GM21526 (cell line): Measurements from ENCODE around the gene FLT3.
"Not testable (repeated sequence)": the region's sequence is repeated elsewhere in the genome, so short reads cannot be mapped to it uniquely, and the experiment has no call there.

ENCODE experiments used
- ATAC-seq: cut with Tn5 transposase; IDR thresholded peaks from one replicate; pipeline ENCODE4 v1.9.1; 2021; ENCODE audit warnings: moderate library complexity; ENCODE audit not compliant: unreplicated experiment, low FRiP score

Gene FLT3

DNA sequence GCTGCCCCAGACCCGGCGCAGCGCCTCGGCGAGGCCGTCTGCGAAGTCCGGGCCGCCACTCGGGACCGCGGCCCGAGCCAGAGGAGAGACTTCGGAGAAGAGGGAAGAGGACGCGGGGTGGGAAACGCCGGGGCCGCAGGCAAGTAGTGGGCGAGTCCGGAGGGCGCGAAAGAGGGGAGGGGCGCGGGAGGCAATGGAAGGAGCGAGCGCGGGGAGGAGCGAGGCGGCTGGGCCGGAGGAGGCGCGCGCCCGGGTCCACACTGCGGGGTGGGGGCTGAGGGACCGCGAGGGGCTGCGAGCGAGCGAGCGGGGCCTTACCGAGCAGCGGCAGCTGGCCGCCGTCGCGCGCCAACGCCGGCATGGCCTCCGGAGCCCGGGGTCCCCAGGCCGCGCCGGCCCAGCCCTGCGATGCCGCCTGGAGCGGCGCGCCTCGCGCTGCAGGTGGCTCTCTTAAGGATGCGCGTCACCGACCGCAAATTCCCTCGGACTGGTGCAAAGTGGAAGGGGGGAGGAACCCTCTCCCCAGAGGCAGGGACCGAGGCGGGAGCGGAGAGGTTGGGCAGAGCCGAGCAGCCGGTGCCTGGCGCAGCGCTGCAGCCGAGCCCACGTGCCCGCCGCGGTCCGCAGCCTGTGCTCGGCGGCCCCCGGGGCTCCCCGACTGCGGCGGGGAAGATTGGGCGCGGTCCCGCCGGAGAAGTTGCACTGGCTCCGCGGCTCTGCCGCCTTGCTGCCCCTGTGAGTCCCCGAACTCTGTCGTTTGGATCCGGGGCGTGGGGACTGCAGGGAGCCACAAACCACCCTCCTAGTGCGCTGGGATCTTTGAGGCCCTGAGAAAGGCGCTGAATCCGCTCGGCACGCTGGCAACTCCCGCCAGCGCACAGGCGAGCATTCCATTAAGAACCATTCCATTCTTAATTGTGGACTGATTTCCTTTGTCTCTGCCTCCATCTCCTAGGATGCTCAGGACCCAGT is at the start of gene FLT3:
Gene FLT3, minus strand, starts transcription at position 427 of the 972 bp plus-strand sequence. Its CDS starts 66 bp downstream, at position 361.
- ATAC-seq, result no peak

DNA sequence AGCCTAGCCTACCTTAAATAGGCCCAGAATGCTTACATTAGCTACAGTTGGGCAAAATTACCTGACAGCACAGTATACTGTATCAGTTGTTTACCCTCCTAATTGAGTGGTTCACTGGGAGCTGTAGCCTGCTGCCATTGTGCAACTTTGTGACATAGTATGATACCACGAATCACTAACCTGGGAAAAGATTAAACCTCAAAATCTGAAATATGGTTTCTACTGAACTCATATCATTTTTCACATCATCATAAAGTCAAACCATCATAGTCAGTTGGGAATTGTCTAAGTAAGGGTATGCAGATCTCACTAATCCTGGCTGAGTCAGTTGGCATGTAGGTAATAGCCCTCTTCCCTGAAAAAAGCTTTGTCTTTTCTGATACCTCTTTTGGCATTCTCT is 47.1 kb upstream of the FLT3 start:
- ATAC-seq, result no peak

DNA sequence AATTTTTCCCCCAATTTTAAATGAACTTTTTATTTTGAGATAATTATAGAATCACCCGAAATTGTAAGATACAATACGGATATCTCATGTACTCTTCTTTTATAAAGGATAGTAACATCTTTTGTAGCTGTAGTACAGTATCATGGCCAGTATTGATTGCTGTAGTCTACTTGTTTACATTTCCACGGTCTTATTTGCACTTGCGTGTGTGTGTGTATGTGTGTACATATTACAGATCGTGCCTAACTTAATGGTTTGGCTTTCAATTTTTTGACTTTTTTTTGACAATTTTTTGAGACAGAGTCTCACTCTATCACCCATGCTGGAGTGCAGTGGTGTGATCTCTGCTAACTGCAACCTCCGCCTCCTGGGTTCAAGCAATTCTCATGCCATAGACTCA is 44.7 kb upstream of the FLT3 start:
- no peak for ATAC-seq

GRCh38 chr13:28141542-28141941 is 41.2 kb upstream of the FLT3 start:
- not testable (repeated sequence) for ATAC-seq

DNA sequence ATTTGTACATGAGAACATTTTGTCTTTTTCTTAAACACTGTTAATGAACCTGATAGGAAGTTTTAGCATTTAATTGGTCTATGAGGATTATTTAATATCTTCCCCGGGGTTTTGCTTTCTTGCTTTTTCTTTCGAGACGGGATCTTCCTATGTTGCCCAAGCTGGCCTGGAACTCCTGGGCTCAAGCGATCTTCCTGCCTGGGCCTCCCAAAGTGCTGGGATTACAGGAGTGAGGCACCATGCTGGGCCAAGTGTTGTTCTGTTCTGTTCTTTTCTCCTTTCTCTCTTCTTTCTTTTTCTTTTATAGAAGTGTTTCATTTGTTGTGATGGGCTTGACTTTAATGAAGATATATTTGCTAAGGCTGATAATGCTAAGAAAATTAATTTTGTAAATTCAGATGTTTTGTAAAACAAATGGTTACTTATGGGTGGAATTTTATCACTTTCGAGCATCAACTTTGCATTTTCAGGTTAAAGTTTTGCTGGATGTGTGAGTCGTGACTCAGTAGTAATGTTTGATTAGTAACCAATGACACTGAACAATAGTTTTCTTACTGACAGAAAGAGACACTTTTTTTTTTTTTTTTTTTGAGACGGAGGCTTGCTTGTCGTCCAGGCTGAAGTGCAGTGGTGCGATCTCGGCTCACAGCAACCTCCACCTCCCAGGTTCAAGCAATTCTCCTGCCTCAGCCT is 40.2 kb upstream of the FLT3 start:
- no peak for ATAC-seq

- peak; percentile 43 for ATAC-seq
These were observed 38.5 kb upstream of the FLT3 start for GRCh38 chr13:28138756-28139470.

DNA sequence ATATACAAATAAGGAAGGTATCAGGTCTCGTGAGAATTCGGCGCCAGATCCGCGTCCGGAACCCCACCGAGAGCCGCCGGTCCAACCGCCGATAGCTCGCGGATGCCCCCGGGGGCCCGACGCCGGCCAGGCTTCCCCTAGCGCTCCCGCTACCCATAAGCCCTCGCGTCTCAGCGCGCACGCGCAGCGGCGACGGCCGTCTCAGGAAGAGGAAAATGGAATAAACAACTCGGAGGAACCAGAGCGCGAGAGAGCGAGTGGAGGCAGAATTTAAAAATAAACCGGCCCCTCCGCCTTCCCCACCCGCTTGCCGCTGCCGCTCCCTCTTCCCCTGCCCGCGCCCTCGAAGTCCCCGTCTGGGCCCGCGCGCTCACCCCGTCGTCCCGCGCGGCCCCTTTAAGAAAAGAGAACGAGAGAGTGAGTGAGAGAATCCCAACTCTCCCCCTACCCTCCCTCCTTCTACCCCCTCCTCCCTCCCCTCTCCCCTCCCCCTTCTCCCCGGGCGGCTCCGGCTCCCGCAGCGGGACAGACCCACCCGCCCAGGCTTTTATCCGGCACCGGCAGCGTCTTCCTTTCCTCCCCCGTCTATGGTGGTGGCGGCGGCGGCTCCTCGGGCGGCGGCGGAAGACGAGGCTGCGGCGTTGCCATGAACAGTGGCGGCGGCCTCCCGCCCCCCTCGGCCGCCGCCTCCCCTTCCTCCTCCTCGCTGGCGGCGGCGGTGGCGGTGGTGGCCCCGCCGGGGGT is 37.8 kb upstream of the FLT3 start, which contains the start of gene PAN3:
Gene PAN3, plus strand, starts transcription at position 534 of the 744 bp plus-strand sequence. Its CDS starts 113 bp downstream, at position 647.
- peak; percentile 52 for ATAC-seq

GRCh38 chr13:28137596-28137995 is 37.2 kb upstream of the FLT3 start:
- peak; percentile 9 for ATAC-seq

DNA sequence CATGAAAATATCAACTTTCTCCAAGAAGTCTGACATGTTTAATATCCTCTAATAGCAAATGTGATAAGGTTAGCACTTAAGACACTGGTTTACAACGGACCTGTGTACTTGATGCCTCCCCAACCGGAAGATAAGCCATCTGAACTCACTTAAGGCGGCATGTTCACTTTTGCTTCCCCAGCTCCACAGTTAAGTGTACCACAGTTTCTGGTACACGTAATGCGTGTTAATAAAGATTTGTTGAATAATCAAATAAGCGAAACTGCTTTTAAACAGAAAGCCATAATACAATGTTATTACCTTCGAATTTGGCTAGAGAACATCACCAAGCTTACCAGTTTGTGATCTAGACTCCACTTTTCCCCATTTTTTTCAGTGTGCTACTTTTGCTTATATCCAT is 36.5 kb upstream of the FLT3 start:
- ATAC-seq, result no peak

GRCh38 chr13:28131646-28132045 is 31.3 kb upstream of the FLT3 start:
- no peak for ATAC-seq

DNA sequence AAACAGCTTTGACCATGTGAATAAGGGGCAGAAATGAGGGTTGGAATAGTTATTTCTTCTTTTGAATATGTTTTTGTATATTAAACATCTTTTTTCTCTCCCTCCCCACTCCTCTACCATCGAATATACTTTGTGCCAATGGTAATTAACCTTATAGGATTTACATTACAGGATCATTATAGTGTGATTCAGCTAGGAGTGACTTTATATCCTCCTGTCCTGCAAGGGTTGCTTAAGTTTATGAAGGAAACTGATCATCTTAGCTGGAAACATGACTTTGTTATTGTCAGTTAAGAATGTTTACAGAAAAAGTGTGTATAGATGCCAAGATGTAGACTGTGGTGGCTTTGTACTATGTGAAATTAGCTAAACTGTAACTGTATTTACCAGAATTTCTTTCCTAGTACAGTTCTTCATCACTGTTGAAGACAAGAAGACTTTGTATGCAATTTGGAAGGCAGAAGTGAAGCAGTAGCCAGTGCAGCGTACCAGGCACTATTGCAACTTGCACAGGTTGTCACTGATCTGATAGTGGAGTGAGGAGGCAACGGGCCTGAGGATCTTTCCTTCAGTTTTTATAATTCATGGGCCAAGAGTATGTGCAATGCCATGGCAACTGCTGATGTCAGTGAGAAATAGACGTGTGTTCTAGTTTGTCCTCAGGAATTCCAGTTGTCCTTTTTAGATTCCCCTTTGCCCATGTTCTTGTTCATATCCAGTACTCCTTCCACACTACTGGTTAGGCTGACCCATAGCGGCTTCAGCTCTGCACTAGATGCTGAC is 29.7 kb upstream of the FLT3 start:
- ATAC-seq, result no peak

- ATAC-seq, result no peak
These were observed 28.6 kb upstream of the FLT3 start for GRCh38 chr13:28128926-28129325.

- ATAC-seq, result no peak
These were observed 27.7 kb upstream of the FLT3 start for GRCh38 chr13:28128030-28128429.

- ATAC-seq, result no peak
These were observed 20.8 kb upstream of the FLT3 start for GRCh38 chr13:28121224-28121623.

DNA sequence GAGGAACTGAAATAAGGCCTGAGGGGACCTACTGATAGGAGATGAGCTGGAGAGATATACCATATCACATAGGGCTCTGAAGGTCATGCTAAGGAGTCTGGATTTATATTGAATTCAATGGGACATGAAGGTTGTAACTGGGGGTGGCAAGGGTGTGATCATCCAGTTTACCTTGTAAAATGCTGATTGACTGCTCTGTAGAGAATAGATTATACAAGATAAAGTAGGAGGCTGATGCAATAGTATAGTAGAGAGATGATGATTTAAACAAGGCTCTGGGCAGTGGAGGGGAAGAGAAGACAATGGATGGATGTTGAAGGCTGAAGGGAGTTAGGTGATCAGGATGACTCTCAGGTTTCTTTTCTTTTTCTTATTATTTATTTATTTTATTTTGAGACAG is 19.9 kb upstream of the FLT3 start:
- ATAC-seq, result no peak

GRCh38 chr13:28117689-28118377 is 17.5 kb upstream of the FLT3 start:
- ATAC-seq, result no peak

DNA sequence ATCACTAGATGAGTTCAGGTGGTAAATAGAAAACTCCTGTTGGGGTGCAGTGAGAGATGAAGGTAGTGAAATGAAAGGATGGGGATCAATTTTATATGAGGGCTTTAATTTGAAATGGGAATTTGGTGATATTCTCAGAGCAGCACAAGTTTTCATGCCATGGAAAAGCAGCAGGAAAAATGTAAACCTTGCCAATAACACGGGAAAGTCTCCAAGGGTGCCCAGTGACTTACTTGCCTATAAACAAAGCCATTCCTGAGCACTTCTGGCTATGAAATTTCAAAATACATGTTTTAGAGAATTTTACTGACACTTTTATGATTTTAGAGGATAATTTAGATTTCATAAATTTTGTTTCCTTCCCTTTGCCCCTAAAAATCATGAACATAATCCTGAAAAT is 16.4 kb upstream of the FLT3 start:
- ATAC-seq, result no peak

GRCh38 chr13:28110414-28110813 is 10.0 kb upstream of the FLT3 start:
- ATAC-seq, result no peak

DNA sequence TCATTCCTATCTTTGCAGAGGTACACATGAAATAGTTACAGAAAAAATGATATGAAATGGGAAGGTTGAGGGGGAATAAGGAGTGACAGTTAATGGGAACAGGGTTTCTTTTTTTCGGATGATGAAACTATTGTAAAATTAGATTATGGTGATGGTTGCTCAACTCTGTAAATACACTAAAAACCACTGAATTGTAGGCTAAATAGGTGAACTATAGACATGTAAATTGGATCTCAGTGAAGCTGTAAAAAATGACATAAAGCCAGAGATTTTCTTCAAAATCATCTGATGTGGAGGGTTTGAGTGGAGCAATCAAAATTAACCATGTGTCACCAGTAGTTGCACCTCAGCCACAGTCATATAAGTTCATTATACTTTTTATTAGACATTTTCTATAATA is 6.6 kb upstream of the FLT3 start:
- no peak for ATAC-seq
